ENCODE results near the gene JAK2. TPM values are rescaled to one million over a fixed set of nuclear protein-coding genes. Genes with fewer than 3 reads are reported as not detected.

The JAK2 gene
- total RNA-seq, 2 experiments from 2014 or later = 4.4 to 11.4 TPM

GRCh38 chr9:5122116-5122515 lies 137.0 kb downstream of the JAK2 start:
- H2AFZ ChIP-seq (ENCODE audit: low read length) = no peak overlapping the region
- TF ChIP-seq, protein P1, sequence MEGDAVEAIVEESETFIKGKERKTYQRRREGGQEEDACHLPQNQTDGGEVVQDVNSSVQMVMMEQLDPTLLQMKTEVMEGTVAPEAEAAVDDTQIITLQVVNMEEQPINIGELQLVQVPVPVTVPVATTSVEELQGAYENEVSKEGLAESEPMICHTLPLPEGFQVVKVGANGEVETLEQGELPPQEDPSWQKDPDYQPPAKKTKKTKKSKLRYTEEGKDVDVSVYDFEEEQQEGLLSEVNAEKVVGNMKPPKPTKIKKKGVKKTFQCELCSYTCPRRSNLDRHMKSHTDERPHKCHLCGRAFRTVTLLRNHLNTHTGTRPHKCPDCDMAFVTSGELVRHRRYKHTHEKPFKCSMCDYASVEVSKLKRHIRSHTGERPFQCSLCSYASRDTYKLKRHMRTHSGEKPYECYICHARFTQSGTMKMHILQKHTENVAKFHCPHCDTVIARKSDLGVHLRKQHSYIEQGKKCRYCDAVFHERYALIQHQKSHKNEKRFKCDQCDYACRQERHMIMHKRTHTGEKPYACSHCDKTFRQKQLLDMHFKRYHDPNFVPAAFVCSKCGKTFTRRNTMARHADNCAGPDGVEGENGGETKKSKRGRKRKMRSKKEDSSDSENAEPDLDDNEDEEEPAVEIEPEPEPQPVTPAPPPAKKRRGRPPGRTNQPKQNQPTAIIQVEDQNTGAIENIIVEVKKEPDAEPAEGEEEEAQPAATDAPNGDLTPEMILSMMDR (conservative IDR thresholded peaks at IDR 0.05; ENCODE audit: low read length) = no peak
- TF ChIP-seq EZH2phosphoT487 (IDR thresholded peaks at IDR 0.05; ENCODE audit: borderline replicate concordance, low read depth, low read length) = no peak
- H4K20me1 ChIP-seq (ENCODE audit: insufficient read depth, low read length) = no peaks in the 10 kb centered on the region
- ChIA-PET CTCF (ENCODE audit: unreplicated experiment) (no interaction called here), POLR2A (interaction anchor here (0.7 kb wide), 2 partner anchors 165 to 1989 kb away, joined by 3 read pairs; no protein-coding TSS in a partner anchor)
- H3K79me2 ChIP-seq (ENCODE audit: insufficient read depth, low read depth, low read length) = no peaks in the 10 kb centered on the region
- BruUV-seq (replicated peaks) = no TSS peak
- no peak overlapping the region for H3K27ac ChIP-seq (ENCODE audit: low read depth, low read length, poor library complexity, severe bottlenecking)
- H3K4me2 ChIP-seq (ENCODE audit: low read length) = no peak overlapping the region
- no peaks in the 10 kb centered on the region for H3K9me2 ChIP-seq (ENCODE audit: insufficient read depth, low read length)
- intact Hi-C loops (cut with micrococcal nuclease; ENCODE audit: unreplicated experiment) = no loop called here
- no peaks in the 10 kb centered on the region for H3K9me3 ChIP-seq (ENCODE audit: low read length)
- no peaks in the 10 kb centered on the region for H3K36me3 ChIP-seq (ENCODE audit: insufficient read depth, low read length)
- DNase-seq (ENCODE audit: low spot score) = no peak
- no peak overlapping the region for H3K4me3 ChIP-seq (ENCODE audit: low read depth, low read length, poor library complexity, severe bottlenecking)
- no peaks in the 10 kb centered on the region for H3K4me1 ChIP-seq (ENCODE audit: insufficient read depth, low read length, poor library complexity, severe bottlenecking)

- no peak for TF ChIP-seq EZH2phosphoT487 (IDR thresholded peaks at IDR 0.05; ENCODE audit: borderline replicate concordance, low read depth, low read length)
- TF ChIP-seq, protein P1 (conservative IDR thresholded peaks at IDR 0.05; ENCODE audit: low read length) = no peak
- BruUV-seq (replicated peaks) = no TSS peak
- no peaks in the 10 kb centered on the region for H4K20me1 ChIP-seq (ENCODE audit: insufficient read depth, low read length)
- H3K9me2 ChIP-seq (ENCODE audit: insufficient read depth, low read length) = no peaks in the 10 kb centered on the region
- no peaks in the 10 kb centered on the region for H3K9me3 ChIP-seq (ENCODE audit: low read length)
- intact Hi-C loops (cut with micrococcal nuclease; ENCODE audit: unreplicated experiment) = no loop called here
- ChIA-PET CTCF (ENCODE audit: unreplicated experiment) (no interaction called here), POLR2A (interaction anchor here (0.7 kb wide), 1 partner anchor 1989 kb away, joined by 3 read pairs; no protein-coding TSS in a partner anchor)
- H3K4me2 ChIP-seq (ENCODE audit: low read length) = no peak overlapping the region
- H3K4me1 ChIP-seq (ENCODE audit: insufficient read depth, low read length, poor library complexity, severe bottlenecking) = no peaks in the 10 kb centered on the region
- no peak overlapping the region for H3K4me3 ChIP-seq (ENCODE audit: low read depth, low read length, poor library complexity, severe bottlenecking)
- no peaks in the 10 kb centered on the region for H3K79me2 ChIP-seq (ENCODE audit: insufficient read depth, low read depth, low read length)
- no peak overlapping the region for H2AFZ ChIP-seq (ENCODE audit: low read length)
- no peak for DNase-seq (ENCODE audit: low spot score)
- no peak overlapping the region for H3K27ac ChIP-seq (ENCODE audit: low read depth, low read length, poor library complexity, severe bottlenecking)
- H3K36me3 ChIP-seq (ENCODE audit: insufficient read depth, low read length) = no peaks in the 10 kb centered on the region
Measured at GRCh38 chr9:5122516-5122915, 137.4 kb downstream of the JAK2 start.

GRCh38 chr9:5140151-5140550 lies 155.1 kb downstream of the JAK2 start:
- ChIA-PET POLR2A (no interaction called here), CTCF (ENCODE audit: unreplicated experiment) (no interaction called here)
- H3K36me3 ChIP-seq (ENCODE audit: insufficient read depth, low read length) = no peaks in the 10 kb centered on the region
- TF ChIP-seq, protein P1 (conservative IDR thresholded peaks at IDR 0.05; ENCODE audit: low read length) = no peak
- DNase-seq (ENCODE audit: low spot score) = no peak
- no peak overlapping the region for H2AFZ ChIP-seq (ENCODE audit: low read length)
- no peak overlapping the region for H3K27ac ChIP-seq (ENCODE audit: low read depth, low read length, poor library complexity, severe bottlenecking)
- H3K9me2 ChIP-seq (ENCODE audit: insufficient read depth, low read length) = no peaks in the 10 kb centered on the region
- no peaks in the 10 kb centered on the region for H3K4me1 ChIP-seq (ENCODE audit: insufficient read depth, low read length, poor library complexity, severe bottlenecking)
- no TSS peak for BruUV-seq (replicated peaks)
- no peaks in the 10 kb centered on the region for H4K20me1 ChIP-seq (ENCODE audit: insufficient read depth, low read length)
- no peak overlapping the region for H3K4me2 ChIP-seq (ENCODE audit: low read length)
- H3K9me3 ChIP-seq (ENCODE audit: low read length) = no peaks in the 10 kb centered on the region
- no peak overlapping the region for H3K4me3 ChIP-seq (ENCODE audit: low read depth, low read length, poor library complexity, severe bottlenecking)
- intact Hi-C loops (cut with micrococcal nuclease; ENCODE audit: unreplicated experiment) = no loop called here
- no peaks in the 10 kb centered on the region for H3K79me2 ChIP-seq (ENCODE audit: insufficient read depth, low read depth, low read length)
